Ovary (tissue), 3 donors: ENCODE measurements around the gene COL18A1.
"Not testable (repeated sequence)": the region's sequence is repeated elsewhere in the genome, so short reads cannot be mapped to it uniquely, and the experiment has no call there.

Experiments used
- CTCF ChIP-seq, 3 donors: fragments of 450-650 bp in 2 of 3; fragments of 200-600 bp in 1 of 3; IDR thresholded peaks; one replicate each; pipeline versions ENCODE4 v1.5.1 to v1.8.0; 2016 to 2022; ENCODE audit warnings: antibody characterized with exemption in 3 of 3, mild to moderate bottlenecking in 1 of 3
- EP300 ChIP-seq: sonication (generic); formaldehyde crosslinking; IDR thresholded peaks from one replicate; pipeline ENCODE4 v1.6.1; 2017; ENCODE audit warnings: antibody characterized with exemption
- donor health status: DM: no; HTN: no; CAD: no.

GRCh38 chr21:45561241-45561640 is 156.3 kb downstream of the COL18A1 start:
- TF ChIP-seq CTCF (IDR thresholded peaks at IDR 0.05); EP300: not testable (repeated sequence)
